Fibroblast of the aortic adventitia (primary cell): ENCODE data around the gene SCN1B. TPM values are rescaled to one million over a fixed set of nuclear protein-coding genes. Genes with fewer than 3 reads are reported as not detected.

ENCODE experiments used
- DNase-seq: peaks from one replicate; pipeline ENCODE4 v3.0.0-alpha.2; 2010; ENCODE audit warnings: low read depth
- H3K4me3 ChIP-seq: 2 replicates; pipeline ENCODE4 v1.5.1; 2011; ENCODE audit warnings: low read depth, mild to moderate bottlenecking, control low read depth, low read length, moderate library complexity
- CTCF ChIP-seq: IDR thresholded peaks from 2 replicates; pipeline ENCODE4 v1.5.1; 2011; ENCODE audit warnings: mild to moderate bottlenecking, low read length, control low read depth, inconsistent platforms; ENCODE audit not compliant: insufficient read depth
- total RNA-seq: library from RNA; depleted of rRNA; stranded (reverse); fragments of >200 nt; gene quantifications from 2 replicates; pipeline ENCODE4 v1.2.3, GENCODE V29; 2012; ENCODE audit warnings: low replicate concordance

Gene SCN1B
- total RNA-seq, 1 donor, result 7.0 TPM

GRCh38 chr19:35077411-35078223, 47.3 kb downstream of the SCN1B start:
- H3K4me3 ChIP-seq, result no peak overlapping the region
- TF ChIP-seq CTCF, result no peak
- no peak for DNase-seq

- DNase-seq, result no peak
- H3K4me3 ChIP-seq, result no peak overlapping the region
- TF ChIP-seq CTCF, result no peak
Observed at GRCh38 chr19:35079826-35080225, 49.6 kb downstream of the SCN1B start.

GRCh38 chr19:35080613-35081170, 50.4 kb downstream of the SCN1B start:
- no peak overlapping the region for H3K4me3 ChIP-seq
- TF ChIP-seq CTCF, result no peak
- DNase-seq, result no peak

GRCh38 chr19:35081201-35081600, 50.9 kb downstream of the SCN1B start:
- DNase-seq, result no peak
- no peak for TF ChIP-seq CTCF
- H3K4me3 ChIP-seq, result no peak overlapping the region

- no peak for DNase-seq
- H3K4me3 ChIP-seq, result no peak overlapping the region
- no peak for TF ChIP-seq CTCF
Observed at GRCh38 chr19:35083691-35084508, 53.6 kb downstream of the SCN1B start.

- TF ChIP-seq CTCF, result no peak
- H3K4me3 ChIP-seq, result no peak overlapping the region
- DNase-seq, result no peak
Observed at GRCh38 chr19:35084509-35084762, 54.2 kb downstream of the SCN1B start.
